Activated naive CD4-positive, alpha-beta T cell treated with Interleukin-2 at 50 U/mL for 16 hours (primary cell): ENCODE data around the gene HIVEP3.

Experiments used
- DNase-seq: peaks from one replicate; pipeline ENCODE4 v3.0.0-alpha.2; 2020

HIVEP3 gene

GRCh38 chr1:41724926-41725325 is 193.8 kb downstream of the HIVEP3 start:
- DNase-seq: no peak

- DNase-seq: no peak
Measured at GRCh38 chr1:41724248-41724647, 194.5 kb downstream of the HIVEP3 start.

GRCh38 chr1:41723786-41724185 is 194.9 kb downstream of the HIVEP3 start:
- DNase-seq: no peak

GRCh38 chr1:41722184-41722583 is 196.5 kb downstream of the HIVEP3 start:
- DNase-seq: no peak

- DNase-seq: no peak
Measured at GRCh38 chr1:41720861-41721410, 197.8 kb downstream of the HIVEP3 start.

- DNase-seq: no peak
Measured at GRCh38 chr1:41719590-41719989, 199.1 kb downstream of the HIVEP3 start.

GRCh38 chr1:41719128-41719527 is 199.6 kb downstream of the HIVEP3 start:
- DNase-seq: no peak

- DNase-seq: no peak
Measured at GRCh38 chr1:41718497-41718896, 200.2 kb downstream of the HIVEP3 start.

- no peak for DNase-seq
Measured at GRCh38 chr1:41716188-41717130, 202.3 kb downstream of the HIVEP3 start.

- no peak for DNase-seq
Measured at GRCh38 chr1:41715441-41716095, 203.2 kb downstream of the HIVEP3 start.

- no peak for DNase-seq
Measured at GRCh38 chr1:41714638-41715389, 203.9 kb downstream of the HIVEP3 start.

- DNase-seq: no peak
Measured at GRCh38 chr1:41713557-41714327, 205.0 kb downstream of the HIVEP3 start.

GRCh38 chr1:41713141-41713540 is 205.6 kb downstream of the HIVEP3 start:
- no peak for DNase-seq

GRCh38 chr1:41712695-41713094 is 206.0 kb downstream of the HIVEP3 start:
- DNase-seq: no peak

- no peak for DNase-seq
Measured at GRCh38 chr1:41712081-41712480, 206.6 kb downstream of the HIVEP3 start.

- no peak for DNase-seq
Measured at GRCh38 chr1:41711581-41711980, 207.1 kb downstream of the HIVEP3 start.

GRCh38 chr1:41710980-41711379 is 207.7 kb downstream of the HIVEP3 start:
- no peak for DNase-seq

- DNase-seq: no peak
Measured at GRCh38 chr1:41709873-41710272, 208.8 kb downstream of the HIVEP3 start.

GRCh38 chr1:41709331-41709730 is 209.4 kb downstream of the HIVEP3 start:
- DNase-seq: no peak

- no peak for DNase-seq
Measured at GRCh38 chr1:41708332-41708731, 210.4 kb downstream of the HIVEP3 start.

GRCh38 chr1:41707793-41708192 is 210.9 kb downstream of the HIVEP3 start:
- DNase-seq: no peak

GRCh38 chr1:41705798-41706197 is 212.9 kb downstream of the HIVEP3 start:
- no peak for DNase-seq
